GM19035 (cell line): ENCODE results near the gene SMTNL2.
"Not testable (repeated sequence)": the region's sequence is repeated elsewhere in the genome, so short reads cannot be mapped to it uniquely, and the experiment has no call there.

Experiments
- ATAC-seq: cut with Tn5 transposase; IDR thresholded peaks from one replicate; pipeline ENCODE4 v1.9.1; 2021; ENCODE audit not compliant: unreplicated experiment

Gene SMTNL2

GRCh38 chr17:4599505-4600281, 15.4 kb downstream of the SMTNL2 start:
- no peak for ATAC-seq

- no peak for ATAC-seq
Measured at GRCh38 chr17:4600563-4600962, 16.2 kb downstream of the SMTNL2 start.

- ATAC-seq: no peak
Measured at GRCh38 chr17:4601326-4601725, 17.0 kb downstream of the SMTNL2 start.

GRCh38 chr17:4602041-4602440, 17.7 kb downstream of the SMTNL2 start:
- no peak for ATAC-seq

GRCh38 chr17:4604111-4604644, 19.8 kb downstream of the SMTNL2 start:
- no peak for ATAC-seq

- not testable (repeated sequence) for ATAC-seq
Measured at GRCh38 chr17:4604736-4605135, 20.4 kb downstream of the SMTNL2 start.

- ATAC-seq: no peak
Measured at GRCh38 chr17:4605826-4606225, 21.5 kb downstream of the SMTNL2 start.

- ATAC-seq: no peak
Measured at GRCh38 chr17:4607261-4607741, 23.0 kb downstream of the SMTNL2 start.

- no peak for ATAC-seq
Measured at GRCh38 chr17:4607773-4608187, 23.5 kb downstream of the SMTNL2 start.

GRCh38 chr17:4609761-4610160, 25.4 kb downstream of the SMTNL2 start:
- ATAC-seq: no peak

GRCh38 chr17:4610162-4610561, 25.8 kb downstream of the SMTNL2 start:
- no peak for ATAC-seq

GRCh38 chr17:4610656-4611055, 26.3 kb downstream of the SMTNL2 start:
- no peak for ATAC-seq

- no peak for ATAC-seq
Measured at GRCh38 chr17:4616476-4616875, 32.1 kb downstream of the SMTNL2 start.

- ATAC-seq: no peak
Measured at GRCh38 chr17:4617090-4617489, 32.8 kb downstream of the SMTNL2 start.

- no peak for ATAC-seq
Measured at GRCh38 chr17:4617590-4618351, 33.4 kb downstream of the SMTNL2 start.

GRCh38 chr17:4620531-4621101, 36.3 kb downstream of the SMTNL2 start:
- ATAC-seq: no peak

GRCh38 chr17:4622375-4622774, 38.0 kb downstream of the SMTNL2 start:
- ATAC-seq: no peak

- no peak for ATAC-seq
Measured at GRCh38 chr17:4623249-4623648, 38.9 kb downstream of the SMTNL2 start.

GRCh38 chr17:4624451-4624911, 40.2 kb downstream of the SMTNL2 start:
- not testable (repeated sequence) for ATAC-seq

- ATAC-seq: no peak
Measured at GRCh38 chr17:4625181-4625617, 40.9 kb downstream of the SMTNL2 start.

GRCh38 chr17:4626734-4627256, 42.5 kb downstream of the SMTNL2 start:
- no peak for ATAC-seq
